AG10803 (cell line): ENCODE measurements around the gene SLC49A4.

Source experiments
- DNase-seq: peaks from one replicate; pipeline ENCODE4 v3.0.0; 2010; ENCODE audit warnings: low read depth
- H3K4me3 ChIP-seq: 2 replicates; pipeline ENCODE4 v1.5.1; 2011; ENCODE audit warnings: mild to moderate bottlenecking, low read length, control low read depth
- CTCF ChIP-seq: conservative IDR thresholded peaks from 2 replicates; pipeline ENCODE4 v1.5.1; 2011; ENCODE audit warnings: mild to moderate bottlenecking, low read length, control low read depth, inconsistent platforms

The SLC49A4 gene

GRCh38 chr3:122786066-122786465 is 8.8 kb upstream of the SLC49A4 start:
- no peak for TF ChIP-seq CTCF
- peak; percentile 58 for DNase-seq
- no peak overlapping the region for H3K4me3 ChIP-seq

GRCh38 chr3:122787872-122788271 is 7.0 kb upstream of the SLC49A4 start:
- TF ChIP-seq CTCF = no peak
- no peak for DNase-seq
- no peak overlapping the region for H3K4me3 ChIP-seq

GRCh38 chr3:122789585-122790273 is 5.1 kb upstream of the SLC49A4 start:
- H3K4me3 ChIP-seq = no peak overlapping the region
- TF ChIP-seq CTCF = no peak
- DNase-seq = no peak

- peak; percentile 84 for DNase-seq
Measured at GRCh38 chr3:122793568-122794416, 1.1 kb upstream of the SLC49A4 start, which contains the start of gene HSPBAP1. HSPBAP1 (minus strand) TSS chr3:122793831; CDS start chr3:122793680, 151 bp downstream.

GRCh38 chr3:122794483-122794778 is 438 bp upstream of the SLC49A4 start:
- H3K4me3 ChIP-seq = peak overlapping the region; percentile 90
- TF ChIP-seq CTCF = no peak
- DNase-seq = peak; percentile 47

More at GRCh38 chr3:122793568-122794416, 1.1 kb upstream of the SLC49A4 start, which contains the start of gene HSPBAP1:
- H3K4me3 ChIP-seq = peak within 1 kb of the TSS; percentile 90
- TF ChIP-seq CTCF = no peak

GRCh38 chr3:122795674-122796195 is 866 bp downstream of the SLC49A4 start:
- TF ChIP-seq CTCF = no peak
- peak overlapping the region; percentile 90 for H3K4me3 ChIP-seq
- DNase-seq = peak; percentile 15
